ENCODE data around the gene MCM9.

- TF ChIP-seq CTCF (IDR thresholded peaks at IDR 0.05) (no peak), POLR2A (IDR thresholded peaks at IDR 0.05) (no peak), EP300 (IDR thresholded peaks at IDR 0.05) (no peak)
Observed at GRCh38 chr6:118815495-118815894, 119.5 kb downstream of the MCM9 start.
